Peyer's patch (tissue), 4 donors: ENCODE results near the gene ESPN.

ENCODE experiments used
- CTCF ChIP-seq, 6 experiments: fragments of 450-650 bp in 4 of 6; fragments of 200-600 bp in 2 of 6; sonication (generic) in 1 of 6; IDR thresholded peaks; one replicate each; pipeline ENCODE4 v1.5.1; 2017 to 2019; ENCODE audit warnings: antibody characterized with exemption in 6 of 6, mild to moderate bottlenecking in 3 of 6, moderate library complexity in 1 of 6
- POLR2A ChIP-seq, 2 donors: fragments of 450-650 bp; IDR thresholded peaks; one replicate each; pipeline ENCODE4 v1.5.1; 2017; ENCODE audit warnings: antibody characterized with exemption in 2 of 2, mild to moderate bottlenecking in 2 of 2, moderate library complexity in 2 of 2

- TF ChIP-seq CTCF (IDR thresholded peaks at IDR 0.05) (no peak), POLR2A (IDR thresholded peaks at IDR 0.05) (no peak)
Observed at GRCh38 chr1:6465461-6466005, 41.0 kb downstream of the ESPN start.
